Spleen (tissue), 7 donors: ENCODE results near the gene MAP4K4.

Experiments
- CTCF ChIP-seq, 11 experiments: fragments of 200-600 bp in 7 of 11; fragments of 450-650 bp in 4 of 11; sonication (generic) in 4 of 11; IDR thresholded peaks in 8 of 11; conservative IDR thresholded peaks in 3 of 11; 1 replicate in 7 of 11; 2 replicates in 4 of 11; pipeline versions ENCODE4 v1.4.0 to v1.8.0; 2016 to 2021; ENCODE audit warnings: antibody characterized with exemption in 11 of 11, inconsistent platforms in 4 of 11, mild to moderate bottlenecking in 1 of 11
- POLR2A ChIP-seq, 3 donors: fragments of 450-650 bp; IDR thresholded peaks; one replicate each; pipeline ENCODE4 v1.5.1; 2017; ENCODE audit warnings: antibody characterized with exemption in 3 of 3, mild to moderate bottlenecking in 1 of 3
- POLR2AphosphoS5 ChIP-seq, 3 donors: sonication (generic); formaldehyde crosslinking; IDR thresholded peaks; one replicate each; pipeline ENCODE4 v1.5.1; 2017; ENCODE audit warnings: antibody characterized with exemption in 3 of 3
- donor health status: DM: no; HTN: no; CAD: no; lungs with moderate emphysema.
- donor health status: DM: no; HTN: no; CAD: no.
- donor health status: DM: no; HTN: no; CAD: no.

- no peak for TF ChIP-seq POLR2A (IDR thresholded peaks at IDR 0.05)
- TF ChIP-seq CTCF (IDR thresholded peaks at IDR 0.05 in 8 of 11, conservative IDR thresholded peaks at IDR 0.05 in 3 of 11), result no peak
- TF ChIP-seq POLR2AphosphoS5 (IDR thresholded peaks at IDR 0.05), result no peak
Measured at GRCh38 chr2:101665312-101665711, 32.2 kb upstream of the MAP4K4 start.
